LNCaP clone FGC (cell line): ENCODE measurements around the gene NEURL3.
"Not testable (repeated sequence)": the region's sequence is repeated elsewhere in the genome, so short reads cannot be mapped to it uniquely, and the experiment has no call there.

Source experiments
- DNase-seq: peaks from one replicate; pipeline ENCODE4 v3.0.0-alpha.2; 2011; ENCODE audit warnings: low read depth
- H3K4me3 ChIP-seq: 2 replicates; pipeline ENCODE4 v1.5.1; 2011; ENCODE audit warnings: mild to moderate bottlenecking, low read depth, low read length, control low read depth
- TF ChIP-seq, protein P1 (sequence below): IDR thresholded peaks from 2 replicates; pipeline ENCODE4 v1.5.1; 2012; ENCODE audit warnings: mild to moderate bottlenecking; ENCODE audit not compliant: control insufficient read depth, insufficient read depth; ENCODE audit errors: extremely low read depth

NEURL3 gene, protein sequence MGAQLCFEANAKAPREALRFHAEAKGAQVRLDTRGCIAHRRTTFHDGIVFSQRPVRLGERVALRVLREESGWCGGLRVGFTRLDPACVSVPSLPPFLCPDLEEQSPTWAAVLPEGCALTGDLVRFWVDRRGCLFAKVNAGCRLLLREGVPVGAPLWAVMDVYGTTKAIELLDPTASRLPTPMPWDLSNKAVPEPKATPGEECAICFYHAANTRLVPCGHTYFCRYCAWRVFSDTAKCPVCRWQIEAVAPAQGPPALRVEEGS

DNA sequence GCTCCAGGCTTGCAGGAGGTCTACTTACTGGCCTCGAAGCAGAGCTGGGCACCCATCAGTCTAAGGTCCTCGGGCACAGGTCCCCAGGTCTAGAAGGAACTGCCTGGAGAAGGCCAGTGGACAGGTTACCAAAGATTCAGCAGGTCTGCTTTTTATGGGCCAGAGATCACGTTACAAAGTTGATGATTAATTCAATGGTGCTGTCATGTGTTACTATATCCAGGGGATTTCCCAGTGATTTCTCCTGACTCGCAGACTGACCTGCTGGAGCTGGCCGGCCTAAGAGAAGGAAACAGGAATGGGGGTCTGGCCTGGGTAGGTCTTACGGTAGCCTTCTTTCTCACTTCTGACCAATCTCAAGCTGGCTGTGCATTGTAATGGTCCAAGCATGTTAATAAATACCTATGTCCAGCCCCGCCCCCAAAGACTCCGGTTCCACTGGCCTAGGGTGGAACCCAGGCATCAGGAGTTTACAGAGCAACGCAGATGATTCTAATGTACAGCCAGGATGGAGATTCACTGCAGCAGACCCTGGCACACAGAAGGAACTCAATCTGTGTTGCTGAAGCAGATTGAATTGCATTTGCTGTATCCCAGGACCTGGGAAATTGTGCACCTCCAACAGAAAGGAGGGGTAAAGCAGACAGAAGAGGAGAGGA lies at the start of gene NEURL3:
Gene NEURL3, minus strand, starts transcription at position 127 of the 659 bp plus-strand sequence. Its CDS starts 71 bp downstream, at position 56.
- DNase-seq = peak; percentile 42
- H3K4me3 ChIP-seq = no peak within 1 kb of the TSS
- TF ChIP-seq, protein P1, sequence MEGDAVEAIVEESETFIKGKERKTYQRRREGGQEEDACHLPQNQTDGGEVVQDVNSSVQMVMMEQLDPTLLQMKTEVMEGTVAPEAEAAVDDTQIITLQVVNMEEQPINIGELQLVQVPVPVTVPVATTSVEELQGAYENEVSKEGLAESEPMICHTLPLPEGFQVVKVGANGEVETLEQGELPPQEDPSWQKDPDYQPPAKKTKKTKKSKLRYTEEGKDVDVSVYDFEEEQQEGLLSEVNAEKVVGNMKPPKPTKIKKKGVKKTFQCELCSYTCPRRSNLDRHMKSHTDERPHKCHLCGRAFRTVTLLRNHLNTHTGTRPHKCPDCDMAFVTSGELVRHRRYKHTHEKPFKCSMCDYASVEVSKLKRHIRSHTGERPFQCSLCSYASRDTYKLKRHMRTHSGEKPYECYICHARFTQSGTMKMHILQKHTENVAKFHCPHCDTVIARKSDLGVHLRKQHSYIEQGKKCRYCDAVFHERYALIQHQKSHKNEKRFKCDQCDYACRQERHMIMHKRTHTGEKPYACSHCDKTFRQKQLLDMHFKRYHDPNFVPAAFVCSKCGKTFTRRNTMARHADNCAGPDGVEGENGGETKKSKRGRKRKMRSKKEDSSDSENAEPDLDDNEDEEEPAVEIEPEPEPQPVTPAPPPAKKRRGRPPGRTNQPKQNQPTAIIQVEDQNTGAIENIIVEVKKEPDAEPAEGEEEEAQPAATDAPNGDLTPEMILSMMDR = no peak

DNA sequence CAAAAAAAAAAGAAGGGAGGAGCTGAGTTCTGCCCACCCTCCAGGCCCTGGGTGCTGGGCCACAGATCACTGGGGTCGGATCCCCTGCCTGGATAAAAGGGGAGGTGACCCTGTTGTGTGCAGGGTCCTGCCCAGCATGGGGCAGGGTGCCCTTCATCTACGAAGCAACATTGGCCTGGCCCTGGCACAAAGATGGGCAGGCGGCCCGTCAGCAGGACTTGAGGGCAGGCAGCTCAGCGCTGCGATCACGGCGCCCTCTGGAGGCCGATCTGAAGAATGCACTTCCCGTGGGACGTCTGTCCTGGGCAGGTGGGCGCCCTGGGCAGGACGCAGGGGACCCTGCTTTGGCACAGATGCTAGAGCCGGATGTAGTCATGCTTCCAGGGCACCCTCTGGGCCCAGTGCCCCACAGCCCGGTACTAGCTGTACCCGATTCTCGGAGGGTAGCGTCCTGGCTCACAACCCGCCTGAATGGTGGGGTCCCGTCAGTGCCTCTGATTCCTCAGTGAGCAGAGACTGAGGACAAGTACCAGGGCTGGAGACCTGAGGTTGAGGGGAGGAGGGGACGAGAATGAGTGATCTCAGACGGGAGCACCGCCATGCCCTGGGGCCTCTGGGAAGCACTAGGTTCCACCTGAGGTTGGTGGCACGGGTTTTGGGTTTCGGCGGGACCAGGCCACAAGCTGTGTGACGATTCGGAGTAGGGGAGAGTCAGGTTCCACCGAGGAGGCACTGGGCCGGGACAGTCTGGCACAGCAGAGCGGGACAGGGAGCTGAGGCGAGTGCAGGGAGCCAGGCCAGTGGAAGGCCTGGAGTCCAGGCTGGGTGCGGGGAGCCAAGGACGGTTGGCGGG lies 49.4 kb upstream of the NEURL3 start:
- TF ChIP-seq, protein P1 = peak; percentile 89
- no peak for DNase-seq
- H3K4me3 ChIP-seq = no peak overlapping the region

DNA sequence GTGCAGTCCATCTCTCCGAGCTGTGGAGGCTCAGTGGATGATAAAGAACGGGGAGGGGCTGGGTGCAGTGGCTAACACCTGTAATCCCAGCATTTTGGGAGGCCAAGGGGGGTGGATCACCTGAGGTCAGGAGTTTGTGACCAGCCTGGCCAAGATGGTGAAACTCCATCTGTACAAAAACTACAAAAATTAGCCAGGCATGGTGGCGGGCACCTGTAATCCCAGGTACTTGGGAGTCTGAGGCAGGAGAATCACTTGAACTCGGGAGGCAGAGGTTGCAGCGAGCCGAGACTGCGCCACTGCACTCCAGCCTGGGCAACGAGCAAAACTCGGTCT lies 48.8 kb upstream of the NEURL3 start:
- DNase-seq, H3K4me3 ChIP-seq: not testable (repeated sequence)

DNA sequence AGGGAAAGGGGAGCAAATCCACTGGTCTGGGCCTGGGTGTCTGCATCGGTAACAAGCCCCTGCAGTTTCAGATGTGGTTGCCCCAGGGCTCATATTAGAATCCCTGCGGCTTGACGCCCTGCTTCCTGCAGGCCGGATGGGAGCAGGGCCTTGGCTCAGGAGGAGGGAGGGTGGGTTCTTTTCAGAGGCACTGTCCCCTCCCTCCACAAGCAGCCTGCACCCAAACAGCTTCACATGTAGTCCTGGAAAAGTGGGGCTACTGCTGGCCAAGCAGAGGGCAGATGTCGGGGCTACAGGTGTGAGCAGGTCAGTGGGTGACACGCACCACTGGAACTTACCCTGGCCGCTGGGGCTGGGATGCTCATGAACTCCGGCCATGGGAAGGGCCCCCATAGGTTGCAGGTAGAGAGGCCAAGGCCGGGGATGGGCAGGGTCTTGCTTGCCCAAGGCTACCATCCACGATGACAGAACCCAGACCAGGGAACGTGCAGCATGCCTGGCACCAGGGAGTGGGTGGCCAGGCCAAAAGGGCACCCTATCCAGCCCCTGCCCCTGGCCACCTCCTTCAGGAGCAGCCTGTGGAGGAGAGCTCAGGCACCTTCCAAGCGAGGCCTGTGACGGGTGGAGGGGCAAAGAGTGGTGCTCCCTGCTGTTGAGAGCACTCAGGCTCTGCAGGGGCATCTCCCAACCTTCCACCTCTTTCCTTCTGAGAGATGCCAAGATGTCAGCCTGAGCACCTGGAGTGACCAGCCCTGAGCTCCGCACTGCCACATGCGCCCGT lies 48.2 kb upstream of the NEURL3 start:
- H3K4me3 ChIP-seq = no peak overlapping the region
- TF ChIP-seq, protein P1 = no peak

DNA sequence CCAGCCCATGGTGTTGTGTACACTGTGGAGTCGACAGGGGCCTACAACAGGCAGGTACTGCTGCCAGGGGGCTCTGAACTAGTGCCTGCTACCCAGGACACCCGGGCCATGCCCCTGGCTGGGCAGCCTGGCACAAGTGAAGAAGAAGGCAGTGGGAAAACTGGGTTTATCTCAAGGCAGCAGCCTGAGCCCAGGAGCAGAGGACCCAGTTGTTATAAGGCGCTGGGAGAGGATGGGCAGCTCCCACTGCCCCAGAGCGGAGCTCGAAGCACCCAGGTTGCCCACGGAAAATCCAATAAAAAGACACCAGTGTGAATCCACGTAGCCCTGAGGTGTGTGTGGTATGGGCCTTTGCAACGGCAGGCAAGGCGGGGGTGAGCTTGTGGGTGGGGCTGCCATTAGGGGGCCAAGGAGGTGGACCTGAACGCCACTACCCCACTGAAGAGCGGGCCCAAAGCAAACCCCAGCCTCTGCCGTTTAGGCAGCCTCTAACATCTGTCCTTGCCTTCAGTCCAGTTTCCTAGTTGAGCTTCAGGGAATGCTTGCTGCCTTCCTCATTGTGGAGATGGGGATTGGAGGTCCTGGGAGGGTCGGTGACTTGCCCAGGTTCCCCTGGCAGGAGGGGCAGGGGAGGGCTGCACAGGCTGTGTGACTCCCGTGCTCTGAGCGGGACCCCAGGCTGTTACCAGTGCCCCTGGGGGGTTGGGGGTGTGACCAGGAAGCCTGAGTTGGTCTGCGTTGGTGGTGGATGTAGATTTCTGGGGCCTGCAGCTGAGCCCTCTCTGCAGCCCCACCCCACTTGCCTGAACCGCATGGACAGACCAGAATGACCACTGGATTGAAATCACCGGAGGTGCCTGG lies 47.4 kb upstream of the NEURL3 start:
- no peak for DNase-seq
- H3K4me3 ChIP-seq = no peak overlapping the region
- TF ChIP-seq, protein P1 = no peak

More for the DNA sequence above, 48.2 kb upstream of the NEURL3 start:
- DNase-seq = no peak

DNA sequence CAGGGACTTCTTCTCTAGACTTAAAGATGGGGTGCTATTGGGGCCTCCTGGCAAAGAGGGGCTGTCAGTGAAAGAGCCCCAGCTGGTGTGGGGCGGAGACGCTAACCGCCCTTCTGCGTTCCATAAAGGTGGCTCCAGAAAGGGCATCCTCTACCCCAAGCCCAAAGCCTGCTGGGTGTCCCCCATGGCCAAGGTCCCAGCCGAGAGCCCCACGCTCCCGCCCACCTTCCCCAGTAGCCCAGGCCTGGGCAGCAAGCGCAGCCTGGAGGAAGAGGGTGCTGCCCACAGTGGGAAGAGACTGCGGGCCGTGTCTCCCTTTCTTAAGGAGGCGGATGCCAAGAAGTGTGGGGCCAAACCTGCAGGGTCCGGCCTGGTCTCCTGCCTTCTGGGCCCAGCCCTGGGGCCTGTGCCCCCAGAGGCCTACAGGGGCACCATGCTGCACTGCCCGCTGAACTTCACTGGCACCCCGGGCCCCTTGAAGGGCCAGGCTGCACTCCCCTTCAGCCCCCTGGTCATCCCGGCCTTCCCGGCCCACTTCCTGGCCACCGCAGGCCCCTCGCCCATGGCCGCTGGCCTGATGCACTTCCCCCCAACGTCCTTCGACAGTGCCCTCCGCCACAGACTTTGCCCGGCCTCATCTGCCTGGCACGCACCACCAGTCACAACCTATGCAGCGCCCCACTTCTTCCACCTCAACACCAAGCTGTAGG lies 46.6 kb upstream of the NEURL3 start:
- no peak for DNase-seq
- TF ChIP-seq, protein P1 = no peak
- no peak overlapping the region for H3K4me3 ChIP-seq
